WTC11 (cell line): ENCODE results near the gene GH1. TPM values are rescaled to one million over a fixed set of nuclear protein-coding genes. Genes with fewer than 3 reads are reported as not detected.

Experiments used
- ATAC-seq: fragments of 200-7000 bp; cut with Tn5 transposase; 2 replicates; pipeline ENCODE4 v1.10.0; 2021; ENCODE audit warnings: mild to moderate bottlenecking, moderate library complexity
- CTCF ChIA-PET: fragments of 300-600 bp; sonication (Branson Sonifier 250); formaldehyde crosslinking; loops from one replicate; lab custom pipeline; 2021; ENCODE audit warnings: antibody characterized with exemption; lab: Charles Lee
- POLR2A ChIA-PET: fragments of 350-600 bp; sonication (Branson Sonifier 250); formaldehyde crosslinking; loops from one replicate; lab custom pipeline; 2021; ENCODE audit warnings: antibody characterized with exemption; lab: Charles Lee
- DNase-seq: peaks from one replicate; pipeline ENCODE4 v3.0.0; 2021; ENCODE audit warnings: low spot score
- H3K27ac Mint-ChIP-seq: 2 replicates; pipeline ENCODE4 v1.8.0; 2021; ENCODE audit warnings: mixed read lengths
- H3K27me3 Mint-ChIP-seq: 2 replicates; pipeline ENCODE4 v1.8.0; 2021; ENCODE audit warnings: low read depth, mild to moderate bottlenecking, moderate library complexity, mixed read lengths
- H3K36me3 Mint-ChIP-seq: 2 replicates; pipeline ENCODE4 v1.8.0; 2021; ENCODE audit warnings: mixed read lengths
- H3K4me1 Mint-ChIP-seq: 2 replicates; pipeline ENCODE4 v1.8.0; 2022; ENCODE audit warnings: mixed read lengths
- H3K4me3 Mint-ChIP-seq: 2 replicates; pipeline ENCODE4 v1.8.0; 2021; ENCODE audit warnings: mild to moderate bottlenecking, moderate library complexity, mixed read lengths
- H3K9me3 Mint-ChIP-seq: 2 replicates; pipeline ENCODE4 v1.8.0; 2021; ENCODE audit warnings: mixed read lengths
- CBFB ChIP-seq: sonication (generic); formaldehyde crosslinking; IDR thresholded peaks from 2 replicates; pipeline ENCODE4 v1.8.1; 2022; ENCODE audit warnings: mild to moderate bottlenecking, low read depth, missing genetic modification reagents
- CREB1 ChIP-seq: sonication (generic); formaldehyde crosslinking; IDR thresholded peaks from 2 replicates; pipeline ENCODE4 v1.8.0; 2023; ENCODE audit warnings: mild to moderate bottlenecking, missing genetic modification reagents
- CREM ChIP-seq: sonication (generic); formaldehyde crosslinking; IDR thresholded peaks from 2 replicates; pipeline ENCODE4 v1.8.1; 2022; ENCODE audit warnings: mild to moderate bottlenecking, missing genetic modification reagents, moderate library complexity
- FOXK1 ChIP-seq: sonication (generic); formaldehyde crosslinking; IDR thresholded peaks from 2 replicates; pipeline ENCODE4 v1.8.0; 2022; ENCODE audit warnings: mild to moderate bottlenecking, moderate library complexity, missing genetic modification reagents
- GABPB1 ChIP-seq: sonication (generic); formaldehyde crosslinking; IDR thresholded peaks from 2 replicates; pipeline ENCODE4 v1.8.1; 2023; ENCODE audit warnings: mild to moderate bottlenecking, missing genetic modification reagents
- GRHL2 ChIP-seq: fragments of 250-450 bp; sonication (Bioruptor Pico); IDR thresholded peaks from 2 replicates; pipeline ENCODE4 v1.8.0; 2022; ENCODE audit warnings: mild to moderate bottlenecking, moderate library complexity; ENCODE audit not compliant: insufficient replicate concordance, severe bottlenecking
- GTF2I ChIP-seq: fragments of 250-450 bp; sonication (Bioruptor Pico); conservative IDR thresholded peaks from 2 replicates; pipeline ENCODE4 v1.4.0; 2021; ENCODE audit warnings: mild to moderate bottlenecking
- HMGA2 ChIP-seq: fragments of 250-450 bp; sonication (Bioruptor Pico); IDR thresholded peaks from 2 replicates; pipeline ENCODE4 v1.4.0; 2021; ENCODE audit warnings: mild to moderate bottlenecking, moderate library complexity
- NFATC4 ChIP-seq: fragments of 250-450 bp; sonication (Bioruptor Pico); IDR thresholded peaks from 2 replicates; pipeline ENCODE4 v1.9.0; 2021; ENCODE audit warnings: mild to moderate bottlenecking
- NFYB ChIP-seq: sonication (generic); formaldehyde crosslinking; conservative IDR thresholded peaks from 2 replicates; pipeline ENCODE4 v1.8.0; 2022; ENCODE audit warnings: low read depth, missing genetic modification reagents
- NR1H2 ChIP-seq: sonication (generic); formaldehyde crosslinking; IDR thresholded peaks from 2 replicates; pipeline ENCODE4 v1.9.0; 2021; ENCODE audit warnings: mild to moderate bottlenecking, moderate library complexity, missing genetic modification reagents
- RORB ChIP-seq: fragments of 250-450 bp; sonication (Bioruptor Pico); IDR thresholded peaks from 2 replicates; pipeline ENCODE4 v1.9.0; 2021; ENCODE audit warnings: mild to moderate bottlenecking
- SMAD4 ChIP-seq: sonication (generic); formaldehyde crosslinking; IDR thresholded peaks from 2 replicates; pipeline ENCODE4 v1.8.0; 2022; ENCODE audit warnings: mild to moderate bottlenecking, missing genetic modification reagents
- TEAD1 ChIP-seq: sonication (generic); formaldehyde crosslinking; IDR thresholded peaks from 2 replicates; pipeline ENCODE4 v1.8.0; 2022; ENCODE audit warnings: mild to moderate bottlenecking, missing genetic modification reagents
- ZNF138 ChIP-seq: sonication (generic); formaldehyde crosslinking; conservative IDR thresholded peaks from 2 replicates; pipeline ENCODE4 v1.8.1; 2022; ENCODE audit warnings: mild to moderate bottlenecking, moderate library complexity, missing genetic modification reagents
- ZNF232 ChIP-seq: sonication (generic); formaldehyde crosslinking; IDR thresholded peaks from 2 replicates; pipeline ENCODE4 v1.8.0; 2022; ENCODE audit warnings: mild to moderate bottlenecking, missing genetic modification reagents
- ZNF423 ChIP-seq: fragments of 250-450 bp; sonication (Bioruptor Pico); IDR thresholded peaks from 2 replicates; pipeline ENCODE4 v2.1.2; 2022; ENCODE audit warnings: mild to moderate bottlenecking, moderate library complexity
- ZNF671 ChIP-seq: fragments of 250-450 bp; sonication (Bioruptor Pico); IDR thresholded peaks from 2 replicates; pipeline ENCODE4 v1.8.0; 2021; ENCODE audit warnings: mild to moderate bottlenecking
- total RNA-seq: library from RNA; stranded (reverse); gene quantifications from 3 replicates; pipeline ENCODE4 v1.2.3, GENCODE V29; 2021
- TF ChIP-seq, protein P1 (sequence below): sonication (generic); formaldehyde crosslinking; conservative IDR thresholded peaks from 2 replicates; pipeline ENCODE4 v1.8.1; 2022; ENCODE audit warnings: mild to moderate bottlenecking, missing genetic modification reagents
- TF ChIP-seq, protein P2 (sequence below): fragments of 200-600 bp; IDR thresholded peaks from 2 replicates; pipeline ENCODE4 v1.8.0; 2022; ENCODE audit warnings: antibody characterized with exemption
- TF ChIP-seq, protein P3 (sequence below): sonication (generic); formaldehyde crosslinking; IDR thresholded peaks from 2 replicates; pipeline ENCODE4 v1.8.1; 2023; ENCODE audit warnings: mild to moderate bottlenecking, missing genetic modification reagents
- TF ChIP-seq, protein P4 (sequence below): sonication (generic); formaldehyde crosslinking; IDR thresholded peaks from 2 replicates; pipeline ENCODE4 v1.8.1; 2023; ENCODE audit warnings: mild to moderate bottlenecking, missing genetic modification reagents
- TF ChIP-seq, protein P5 (sequence below): sonication (generic); formaldehyde crosslinking; IDR thresholded peaks from 2 replicates; pipeline ENCODE4 v1.8.0; 2022; ENCODE audit warnings: mild to moderate bottlenecking, missing genetic modification reagents
- TF ChIP-seq, protein P6 (sequence below): sonication (generic); formaldehyde crosslinking; IDR thresholded peaks from 2 replicates; pipeline ENCODE4 v1.8.1; 2023; ENCODE audit warnings: mild to moderate bottlenecking, missing genetic modification reagents, moderate library complexity
- TF ChIP-seq, protein P7 (sequence below): fragments of 250-450 bp; sonication (Bioruptor Pico); IDR thresholded peaks from 2 replicates; pipeline ENCODE4 v1.9.0; 2021; ENCODE audit warnings: mild to moderate bottlenecking, borderline replicate concordance

Gene GH1
- total RNA-seq, 1 experiment from 2014 or later: not detected

DNA sequence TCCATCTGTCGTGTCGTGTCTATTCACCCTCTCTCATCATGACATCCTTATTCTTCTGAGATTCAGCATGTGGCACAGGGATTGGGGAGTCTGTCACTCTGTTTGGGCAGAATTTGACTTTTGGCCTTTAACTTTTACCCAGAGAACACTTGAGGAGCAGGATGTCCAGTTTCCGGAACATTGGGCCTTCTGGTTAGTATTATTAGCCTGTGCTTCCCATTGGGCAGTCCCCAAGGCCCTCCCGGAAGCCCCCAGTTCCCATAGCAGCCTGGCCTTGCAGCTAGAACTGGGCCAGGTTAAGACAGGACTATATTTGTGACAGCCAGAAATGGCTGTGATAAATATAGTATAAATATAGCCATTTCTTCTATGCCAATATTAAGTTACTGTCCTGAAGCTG lies 44.5 kb upstream of the GH1 start:
- CTCF ChIA-PET: interaction anchor here (1.4 to 4.0 kb wide), 2 partner anchors 12 to 24 kb away, joined by 3 to 26 read pairs; no protein-coding TSS in a partner anchor
- H3K9me3 Mint-ChIP-seq: no peaks in the 10 kb centered on the region

DNA sequence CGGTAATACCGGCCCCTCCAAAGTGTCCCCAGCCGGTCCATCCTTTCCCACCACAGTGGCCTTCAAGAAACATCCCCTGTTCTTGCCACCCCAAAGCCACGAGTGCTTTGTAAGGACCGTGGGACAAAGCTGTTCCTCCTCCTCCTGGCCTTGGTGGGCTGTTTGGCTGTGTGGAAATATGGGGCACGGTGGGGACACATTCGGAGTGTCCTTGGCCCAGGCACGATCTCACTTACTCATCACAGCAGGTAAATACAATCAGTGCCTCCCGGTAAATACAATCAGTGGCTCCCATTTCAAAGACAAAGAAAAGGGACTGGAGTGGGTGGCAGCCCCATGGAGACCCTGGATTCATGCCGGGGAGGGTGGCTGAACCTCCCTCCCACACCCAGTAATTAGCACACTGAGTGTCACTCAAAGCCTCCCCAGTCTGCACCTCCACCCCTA lies 43.7 kb upstream of the GH1 start:
- Mint-ChIP-seq H3K36me3 (no peaks in the 10 kb centered on the region), H3K4me1 (peaks cover 20% of the 10 kb centered on the region), H3K27me3 (no peaks in the 10 kb centered on the region; the same call in 1 of the 2 replicates), H3K9me3 (no peaks in the 10 kb centered on the region), H3K4me3 (no peak overlapping the region), H3K27ac (peak overlapping the region; percentile 70)
- no peak for ATAC-seq
- ChIA-PET CTCF (interaction anchor here (0.6 to 4.0 kb wide), 30 partner anchors 9 to 456 kb away, joined by 3 to 46 read pairs (median 5); partner anchors contain the start of genes CSHL1, DCAF7, ERN1 and GH1), POLR2A (interaction anchor here (0.9 to 1.6 kb wide), 7 partner anchors 14 to 184 kb away, joined by 3 to 5 read pairs (median 4); no protein-coding TSS in a partner anchor)
- DNase-seq: no peak
- no peak for TF ChIP-seq ZNF423 (CRISPR knock-in tag)
- TF ChIP-seq CREM (CRISPR knock-in tag): no peak
- no peak for TF ChIP-seq SMAD4 (CRISPR knock-in tag)
- no peak for TF ChIP-seq ZNF232 (CRISPR knock-in tag)
- TF ChIP-seq, protein P1, sequence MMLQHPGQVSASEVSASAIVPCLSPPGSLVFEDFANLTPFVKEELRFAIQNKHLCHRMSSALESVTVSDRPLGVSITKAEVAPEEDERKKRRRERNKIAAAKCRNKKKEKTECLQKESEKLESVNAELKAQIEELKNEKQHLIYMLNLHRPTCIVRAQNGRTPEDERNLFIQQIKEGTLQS (CRISPR knock-in tag): no peak
- TF ChIP-seq NFYB (CRISPR knock-in tag): no peak
- TF ChIP-seq, protein P2, sequence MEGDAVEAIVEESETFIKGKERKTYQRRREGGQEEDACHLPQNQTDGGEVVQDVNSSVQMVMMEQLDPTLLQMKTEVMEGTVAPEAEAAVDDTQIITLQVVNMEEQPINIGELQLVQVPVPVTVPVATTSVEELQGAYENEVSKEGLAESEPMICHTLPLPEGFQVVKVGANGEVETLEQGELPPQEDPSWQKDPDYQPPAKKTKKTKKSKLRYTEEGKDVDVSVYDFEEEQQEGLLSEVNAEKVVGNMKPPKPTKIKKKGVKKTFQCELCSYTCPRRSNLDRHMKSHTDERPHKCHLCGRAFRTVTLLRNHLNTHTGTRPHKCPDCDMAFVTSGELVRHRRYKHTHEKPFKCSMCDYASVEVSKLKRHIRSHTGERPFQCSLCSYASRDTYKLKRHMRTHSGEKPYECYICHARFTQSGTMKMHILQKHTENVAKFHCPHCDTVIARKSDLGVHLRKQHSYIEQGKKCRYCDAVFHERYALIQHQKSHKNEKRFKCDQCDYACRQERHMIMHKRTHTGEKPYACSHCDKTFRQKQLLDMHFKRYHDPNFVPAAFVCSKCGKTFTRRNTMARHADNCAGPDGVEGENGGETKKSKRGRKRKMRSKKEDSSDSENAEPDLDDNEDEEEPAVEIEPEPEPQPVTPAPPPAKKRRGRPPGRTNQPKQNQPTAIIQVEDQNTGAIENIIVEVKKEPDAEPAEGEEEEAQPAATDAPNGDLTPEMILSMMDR: no peak
- TF ChIP-seq, protein P3, sequence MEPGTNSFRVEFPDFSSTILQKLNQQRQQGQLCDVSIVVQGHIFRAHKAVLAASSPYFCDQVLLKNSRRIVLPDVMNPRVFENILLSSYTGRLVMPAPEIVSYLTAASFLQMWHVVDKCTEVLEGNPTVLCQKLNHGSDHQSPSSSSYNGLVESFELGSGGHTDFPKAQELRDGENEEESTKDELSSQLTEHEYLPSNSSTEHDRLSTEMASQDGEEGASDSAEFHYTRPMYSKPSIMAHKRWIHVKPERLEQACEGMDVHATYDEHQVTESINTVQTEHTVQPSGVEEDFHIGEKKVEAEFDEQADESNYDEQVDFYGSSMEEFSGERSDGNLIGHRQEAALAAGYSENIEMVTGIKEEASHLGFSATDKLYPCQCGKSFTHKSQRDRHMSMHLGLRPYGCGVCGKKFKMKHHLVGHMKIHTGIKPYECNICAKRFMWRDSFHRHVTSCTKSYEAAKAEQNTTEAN (CRISPR knock-in tag): no peak
- TF ChIP-seq, protein P4, sequence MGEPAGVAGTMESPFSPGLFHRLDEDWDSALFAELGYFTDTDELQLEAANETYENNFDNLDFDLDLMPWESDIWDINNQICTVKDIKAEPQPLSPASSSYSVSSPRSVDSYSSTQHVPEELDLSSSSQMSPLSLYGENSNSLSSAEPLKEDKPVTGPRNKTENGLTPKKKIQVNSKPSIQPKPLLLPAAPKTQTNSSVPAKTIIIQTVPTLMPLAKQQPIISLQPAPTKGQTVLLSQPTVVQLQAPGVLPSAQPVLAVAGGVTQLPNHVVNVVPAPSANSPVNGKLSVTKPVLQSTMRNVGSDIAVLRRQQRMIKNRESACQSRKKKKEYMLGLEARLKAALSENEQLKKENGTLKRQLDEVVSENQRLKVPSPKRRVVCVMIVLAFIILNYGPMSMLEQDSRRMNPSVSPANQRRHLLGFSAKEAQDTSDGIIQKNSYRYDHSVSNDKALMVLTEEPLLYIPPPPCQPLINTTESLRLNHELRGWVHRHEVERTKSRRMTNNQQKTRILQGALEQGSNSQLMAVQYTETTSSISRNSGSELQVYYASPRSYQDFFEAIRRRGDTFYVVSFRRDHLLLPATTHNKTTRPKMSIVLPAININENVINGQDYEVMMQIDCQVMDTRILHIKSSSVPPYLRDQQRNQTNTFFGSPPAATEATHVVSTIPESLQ (CRISPR knock-in tag): no peak
- no peak for TF ChIP-seq CREB1 (CRISPR knock-in tag)
- TF ChIP-seq, protein P5, sequence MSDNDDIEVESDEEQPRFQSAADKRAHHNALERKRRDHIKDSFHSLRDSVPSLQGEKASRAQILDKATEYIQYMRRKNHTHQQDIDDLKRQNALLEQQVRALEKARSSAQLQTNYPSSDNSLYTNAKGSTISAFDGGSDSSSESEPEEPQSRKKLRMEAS (CRISPR knock-in tag): no peak
- no peak for TF ChIP-seq ZNF671
- no peak for TF ChIP-seq TEAD1
- TF ChIP-seq, protein P6, sequence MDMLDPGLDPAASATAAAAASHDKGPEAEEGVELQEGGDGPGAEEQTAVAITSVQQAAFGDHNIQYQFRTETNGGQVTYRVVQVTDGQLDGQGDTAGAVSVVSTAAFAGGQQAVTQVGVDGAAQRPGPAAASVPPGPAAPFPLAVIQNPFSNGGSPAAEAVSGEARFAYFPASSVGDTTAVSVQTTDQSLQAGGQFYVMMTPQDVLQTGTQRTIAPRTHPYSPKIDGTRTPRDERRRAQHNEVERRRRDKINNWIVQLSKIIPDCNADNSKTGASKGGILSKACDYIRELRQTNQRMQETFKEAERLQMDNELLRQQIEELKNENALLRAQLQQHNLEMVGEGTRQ: no peak
- TF ChIP-seq RORB: no peak
- TF ChIP-seq, protein P7, sequence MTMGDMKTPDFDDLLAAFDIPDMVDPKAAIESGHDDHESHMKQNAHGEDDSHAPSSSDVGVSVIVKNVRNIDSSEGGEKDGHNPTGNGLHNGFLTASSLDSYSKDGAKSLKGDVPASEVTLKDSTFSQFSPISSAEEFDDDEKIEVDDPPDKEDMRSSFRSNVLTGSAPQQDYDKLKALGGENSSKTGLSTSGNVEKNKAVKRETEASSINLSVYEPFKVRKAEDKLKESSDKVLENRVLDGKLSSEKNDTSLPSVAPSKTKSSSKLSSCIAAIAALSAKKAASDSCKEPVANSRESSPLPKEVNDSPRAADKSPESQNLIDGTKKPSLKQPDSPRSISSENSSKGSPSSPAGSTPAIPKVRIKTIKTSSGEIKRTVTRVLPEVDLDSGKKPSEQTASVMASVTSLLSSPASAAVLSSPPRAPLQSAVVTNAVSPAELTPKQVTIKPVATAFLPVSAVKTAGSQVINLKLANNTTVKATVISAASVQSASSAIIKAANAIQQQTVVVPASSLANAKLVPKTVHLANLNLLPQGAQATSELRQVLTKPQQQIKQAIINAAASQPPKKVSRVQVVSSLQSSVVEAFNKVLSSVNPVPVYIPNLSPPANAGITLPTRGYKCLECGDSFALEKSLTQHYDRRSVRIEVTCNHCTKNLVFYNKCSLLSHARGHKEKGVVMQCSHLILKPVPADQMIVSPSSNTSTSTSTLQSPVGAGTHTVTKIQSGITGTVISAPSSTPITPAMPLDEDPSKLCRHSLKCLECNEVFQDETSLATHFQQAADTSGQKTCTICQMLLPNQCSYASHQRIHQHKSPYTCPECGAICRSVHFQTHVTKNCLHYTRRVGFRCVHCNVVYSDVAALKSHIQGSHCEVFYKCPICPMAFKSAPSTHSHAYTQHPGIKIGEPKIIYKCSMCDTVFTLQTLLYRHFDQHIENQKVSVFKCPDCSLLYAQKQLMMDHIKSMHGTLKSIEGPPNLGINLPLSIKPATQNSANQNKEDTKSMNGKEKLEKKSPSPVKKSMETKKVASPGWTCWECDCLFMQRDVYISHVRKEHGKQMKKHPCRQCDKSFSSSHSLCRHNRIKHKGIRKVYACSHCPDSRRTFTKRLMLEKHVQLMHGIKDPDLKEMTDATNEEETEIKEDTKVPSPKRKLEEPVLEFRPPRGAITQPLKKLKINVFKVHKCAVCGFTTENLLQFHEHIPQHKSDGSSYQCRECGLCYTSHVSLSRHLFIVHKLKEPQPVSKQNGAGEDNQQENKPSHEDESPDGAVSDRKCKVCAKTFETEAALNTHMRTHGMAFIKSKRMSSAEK: no peak
- no peak for TF ChIP-seq HMGA2 (CRISPR knock-in tag)

More for the DNA sequence above, 44.5 kb upstream of the GH1 start:
- TF ChIP-seq GABPB1 (CRISPR knock-in tag) (no peak), SMAD4 (CRISPR knock-in tag) (no peak), ZNF138 (CRISPR knock-in tag) (no peak), NR1H2 (CRISPR knock-in tag) (no peak), NFATC4 (no peak), GTF2I (no peak), CREM (CRISPR knock-in tag) (no peak), CBFB (no peak), NFYB (CRISPR knock-in tag) (no peak), FOXK1 (CRISPR knock-in tag) (no peak), GRHL2 (CRISPR knock-in tag) (no peak)
- TF ChIP-seq, protein P6: no peak
- no peak overlapping the region for H3K4me3 Mint-ChIP-seq
- H3K36me3 Mint-ChIP-seq: no peaks in the 10 kb centered on the region
- ATAC-seq: no peak
- no peak for DNase-seq
- no peak overlapping the region for H3K27ac Mint-ChIP-seq
- peaks cover 20% of the 10 kb centered on the region for H3K4me1 Mint-ChIP-seq
- POLR2A ChIA-PET: no interaction called here
- H3K27me3 Mint-ChIP-seq: no peaks in the 10 kb centered on the region; the same call in 1 of the 2 replicates
